GM23338 (cell line): ENCODE measurements around the gene PIK3IP1. TPM values are rescaled to one million over a fixed set of nuclear protein-coding genes. Genes with fewer than 3 reads are reported as not detected.
A peak's percentile ranks its signal among the peaks of the same experiment; 100 is the strongest.

Source experiments
- ATAC-seq: fragments of 200-7000 bp; cut with Tn5 transposase; 3 replicates; pipeline ENCODE4 v1.9.1; 2020
- DNase-seq: peaks from one replicate; pipeline ENCODE4 v3.0.0-alpha.2; 2015; ENCODE audit warnings: low spot score
- H2AFZ ChIP-seq: fragments of 200-600 bp; sonication (generic); 2 replicates; pipeline ENCODE4 v1.8.0; 2016; ENCODE audit warnings: antibody characterized with exemption, mild to moderate bottlenecking, moderate library complexity
- H3F3A ChIP-seq: fragments of 200-600 bp; sonication (generic); replicated peaks from 2 replicates; pipeline ENCODE4 v1.8.0; 2017; ENCODE audit warnings: antibody characterized with exemption, mixed run types, low read depth
- H3K27ac ChIP-seq: fragments of 200-600 bp; sonication (generic); 2 replicates; pipeline ENCODE4 v1.6.1; 2016; ENCODE audit warnings: low read depth
- H3K27me3 ChIP-seq: fragments of 200-600 bp; sonication (generic); 2 replicates; pipeline ENCODE4 v1.8.0; 2016; ENCODE audit warnings: mild to moderate bottlenecking, mixed run types, moderate library complexity; ENCODE audit not compliant: insufficient read depth
- H3K36me3 ChIP-seq: fragments of 200-600 bp; sonication (generic); 2 replicates; pipeline ENCODE4 v1.8.0; 2016; ENCODE audit warnings: mild to moderate bottlenecking; ENCODE audit not compliant: insufficient read depth
- H3K4me1 ChIP-seq: fragments of 200-600 bp; sonication (generic); 2 replicates; pipeline ENCODE4 v1.8.0; 2016; ENCODE audit warnings: mild to moderate bottlenecking, moderate library complexity; ENCODE audit not compliant: insufficient read depth
- H3K4me2 ChIP-seq: fragments of 200-600 bp; sonication (generic); 2 replicates; pipeline ENCODE4 v1.7.1; 2017; ENCODE audit warnings: mixed run types
- H3K4me3 ChIP-seq: fragments of 200-600 bp; sonication (generic); 2 replicates; pipeline ENCODE4 v1.6.1; 2016; ENCODE audit warnings: mixed run types
- H3K79me2 ChIP-seq: fragments of 200-600 bp; sonication (generic); replicated peaks from 2 replicates; pipeline ENCODE4 v1.8.0; 2017; ENCODE audit warnings: mild to moderate bottlenecking; ENCODE audit not compliant: insufficient read depth
- H3K9me2 ChIP-seq: fragments of 200-600 bp; sonication (generic); 2 replicates; pipeline ENCODE4 v1.8.0; 2017; ENCODE audit not compliant: insufficient read depth
- H4K20me1 ChIP-seq: fragments of 200-600 bp; sonication (generic); replicated peaks from 2 replicates; pipeline ENCODE4 v1.8.0; 2017; ENCODE audit warnings: mild to moderate bottlenecking; ENCODE audit not compliant: insufficient read depth
- H3K27ac Mint-ChIP-seq: 2 replicates; pipeline ENCODE4 v1.8.0; 2020; ENCODE audit warnings: inconsistent platforms, mild to moderate bottlenecking, moderate library complexity, mixed read lengths
- H3K27me3 Mint-ChIP-seq: 3 replicates; pipeline ENCODE4 v1.8.0; 2022; ENCODE audit warnings: low read depth, mild to moderate bottlenecking, moderate library complexity, mixed read lengths, inconsistent platforms; ENCODE audit not compliant: insufficient read depth, poor library complexity
- H3K36me3 Mint-ChIP-seq: 3 replicates; pipeline ENCODE4 v1.8.0; 2021; ENCODE audit warnings: low read depth, mild to moderate bottlenecking, inconsistent platforms, moderate library complexity, mixed read lengths
- H3K4me1 Mint-ChIP-seq: 3 replicates; pipeline ENCODE4 v1.8.0; 2020; ENCODE audit warnings: mild to moderate bottlenecking, inconsistent platforms, mixed read lengths
- H3K4me3 Mint-ChIP-seq: 3 replicates; pipeline ENCODE4 v1.8.0; 2021; ENCODE audit warnings: moderate library complexity, mild to moderate bottlenecking, inconsistent platforms, mixed read lengths
- H3K9me3 Mint-ChIP-seq: 3 replicates; pipeline ENCODE4 v1.8.0; 2020; ENCODE audit warnings: moderate library complexity, mild to moderate bottlenecking, inconsistent platforms, mixed read lengths
- CREB1 ChIP-seq: fragments of 250-450 bp; sonication (Bioruptor Pico); IDR thresholded peaks from 2 replicates; pipeline ENCODE4 v1.5.0; 2020; ENCODE audit warnings: low read depth, mild to moderate bottlenecking, moderate library complexity
- CTCF ChIP-seq, 2 experiments: fragments of 200-600 bp in 1 of 2; sonication (generic) in 1 of 2; conservative IDR thresholded peaks; 2 replicates each; pipeline versions ENCODE4 v1.5.1 to v1.6.1; 2016 to 2017; ENCODE audit warnings: antibody characterized with exemption in 2 of 2, low read depth in 2 of 2, mild to moderate bottlenecking in 2 of 2, moderate library complexity in 1 of 2
- ETS1 ChIP-seq: IDR thresholded peaks from 2 replicates; pipeline ENCODE4 v1.6.1; 2016; ENCODE audit warnings: antibody characterized with exemption
- EZH2 ChIP-seq: fragments of 200-600 bp; sonication (generic); IDR thresholded peaks from one replicate; pipeline ENCODE4 v1.8.0; 2017; ENCODE audit warnings: antibody characterized with exemption, mild to moderate bottlenecking, low read depth; ENCODE audit not compliant: unreplicated experiment
- EZH2phosphoT487 ChIP-seq: fragments of 200-600 bp; sonication (generic); IDR thresholded peaks from one replicate; pipeline ENCODE4 v1.8.1; 2018; ENCODE audit warnings: antibody characterized with exemption; ENCODE audit not compliant: unreplicated experiment
- JUNB ChIP-seq: IDR thresholded peaks from one replicate; pipeline ENCODE4 v1.6.1; 2016; ENCODE audit warnings: antibody characterized with exemption; ENCODE audit not compliant: unreplicated experiment
- NANOG ChIP-seq: IDR thresholded peaks from 2 replicates; pipeline ENCODE4 v1.6.1; 2016; ENCODE audit warnings: antibody characterized with exemption, borderline replicate concordance
- POLR2AphosphoS5 ChIP-seq: IDR thresholded peaks from 2 replicates; pipeline ENCODE4 v1.6.1; 2016; ENCODE audit warnings: antibody characterized with exemption, low read depth
- STAT1 ChIP-seq: IDR thresholded peaks from one replicate; pipeline ENCODE4 v1.6.1; 2016; ENCODE audit warnings: antibody characterized with exemption; ENCODE audit not compliant: unreplicated experiment
- ZNF114 ChIP-seq: fragments of 250-450 bp; sonication (Bioruptor Pico); IDR thresholded peaks from 2 replicates; pipeline ENCODE4 v1.5.0; 2020; ENCODE audit warnings: mild to moderate bottlenecking, moderate library complexity
- ZNF331 ChIP-seq: fragments of 250-450 bp; sonication (Bioruptor Pico); IDR thresholded peaks from 2 replicates; pipeline ENCODE4 v1.5.0; 2020; ENCODE audit warnings: low read depth, mild to moderate bottlenecking, moderate library complexity
- polyA plus RNA-seq: library from polyadenylated mRNA; unstranded; fragments of >200 nt; fragmentation: Nextera tagmentation; extraction: Ambion mirVana; gene quantifications from 2 replicates; pipeline ENCODE4 v1.2.1, GENCODE V29; 2016
- total RNA-seq: library from RNA; depleted of rRNA; stranded (reverse); fragments of >200 nt; shearing (Covaris generic); gene quantifications from 2 replicates; pipeline ENCODE4 v1.2.3, GENCODE V29; 2014
- TF ChIP-seq, protein P1 (sequence below): fragments of 250-450 bp; sonication (Bioruptor Pico); IDR thresholded peaks from 2 replicates; pipeline ENCODE4 v1.5.0; 2020; ENCODE audit warnings: mild to moderate bottlenecking, moderate library complexity
- TF ChIP-seq, protein P2 (sequence below): IDR thresholded peaks from one replicate; pipeline ENCODE4 v1.6.1; 2018; ENCODE audit warnings: antibody characterized with exemption; ENCODE audit not compliant: unreplicated experiment

Gene PIK3IP1
- total and polyA plus RNA-seq, 2 experiments from 2014 or later = 1.1 to 2.2 TPM

DNA sequence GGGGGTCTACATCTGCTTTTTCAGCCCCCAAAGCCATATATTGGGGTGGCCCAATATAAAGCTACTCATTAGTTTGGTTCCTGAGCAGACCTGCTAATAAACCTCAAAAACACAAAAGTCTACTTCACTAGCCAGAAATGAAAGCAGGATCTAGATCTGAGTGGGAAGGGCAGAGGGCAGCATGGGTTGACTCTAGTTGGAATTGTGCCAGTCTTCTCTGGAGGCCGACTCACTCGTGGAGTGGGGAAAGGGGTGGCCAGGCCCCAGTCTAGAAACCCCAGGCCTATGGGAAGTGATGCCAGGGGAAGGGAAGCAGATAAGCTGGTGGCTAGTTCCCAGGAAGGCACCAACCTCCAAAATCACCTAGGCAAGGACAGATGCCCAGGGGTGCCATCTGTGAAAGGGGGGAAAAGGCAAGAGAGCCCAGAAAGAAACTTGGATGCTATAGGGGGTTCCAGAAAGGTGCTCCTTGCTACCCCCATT lies 48.5 kb upstream of the PIK3IP1 start:
- no peak overlapping the region for H2AFZ ChIP-seq
- peaks cover 28% of the 10 kb centered on the region for H3K4me1 ChIP-seq
- H4K20me1 ChIP-seq = peaks cover 32% of the 10 kb centered on the region
- Mint-ChIP-seq H3K4me3 (peak overlapping the region; percentile 55), H3K4me1 (peaks cover 58% of the 10 kb centered on the region), H3K27me3 (peaks cover 33% of the 10 kb centered on the region), H3K27ac (peak overlapping the region; percentile 72; the same call in 1 of the 2 replicates), H3K36me3 (peaks cover 95% of the 10 kb centered on the region), H3K9me3 (no peaks in the 10 kb centered on the region)
- H3K79me2 ChIP-seq = peaks cover 66% of the 10 kb centered on the region
- H3K4me2 ChIP-seq = no peak overlapping the region
- H3K27me3 ChIP-seq = no peaks in the 10 kb centered on the region
- no peak overlapping the region for H3K27ac ChIP-seq
- no peak for DNase-seq
- no peak for ATAC-seq
- TF ChIP-seq ETS1 (no peak), NANOG (no peak), CTCF (conservative IDR thresholded peaks at IDR 0.05; ENCODE audit: low read depth in 2 of 2) (no peak), EZH2phosphoT487 (no peak), ZNF331 (CRISPR knock-in tag) (no peak), POLR2AphosphoS5 (no peak), JUNB (no peak), CREB1 (CRISPR knock-in tag) (no peak), ZNF114 (CRISPR knock-in tag) (no peak), EZH2 (no peak), STAT1 (no peak)
- TF ChIP-seq, protein P1, sequence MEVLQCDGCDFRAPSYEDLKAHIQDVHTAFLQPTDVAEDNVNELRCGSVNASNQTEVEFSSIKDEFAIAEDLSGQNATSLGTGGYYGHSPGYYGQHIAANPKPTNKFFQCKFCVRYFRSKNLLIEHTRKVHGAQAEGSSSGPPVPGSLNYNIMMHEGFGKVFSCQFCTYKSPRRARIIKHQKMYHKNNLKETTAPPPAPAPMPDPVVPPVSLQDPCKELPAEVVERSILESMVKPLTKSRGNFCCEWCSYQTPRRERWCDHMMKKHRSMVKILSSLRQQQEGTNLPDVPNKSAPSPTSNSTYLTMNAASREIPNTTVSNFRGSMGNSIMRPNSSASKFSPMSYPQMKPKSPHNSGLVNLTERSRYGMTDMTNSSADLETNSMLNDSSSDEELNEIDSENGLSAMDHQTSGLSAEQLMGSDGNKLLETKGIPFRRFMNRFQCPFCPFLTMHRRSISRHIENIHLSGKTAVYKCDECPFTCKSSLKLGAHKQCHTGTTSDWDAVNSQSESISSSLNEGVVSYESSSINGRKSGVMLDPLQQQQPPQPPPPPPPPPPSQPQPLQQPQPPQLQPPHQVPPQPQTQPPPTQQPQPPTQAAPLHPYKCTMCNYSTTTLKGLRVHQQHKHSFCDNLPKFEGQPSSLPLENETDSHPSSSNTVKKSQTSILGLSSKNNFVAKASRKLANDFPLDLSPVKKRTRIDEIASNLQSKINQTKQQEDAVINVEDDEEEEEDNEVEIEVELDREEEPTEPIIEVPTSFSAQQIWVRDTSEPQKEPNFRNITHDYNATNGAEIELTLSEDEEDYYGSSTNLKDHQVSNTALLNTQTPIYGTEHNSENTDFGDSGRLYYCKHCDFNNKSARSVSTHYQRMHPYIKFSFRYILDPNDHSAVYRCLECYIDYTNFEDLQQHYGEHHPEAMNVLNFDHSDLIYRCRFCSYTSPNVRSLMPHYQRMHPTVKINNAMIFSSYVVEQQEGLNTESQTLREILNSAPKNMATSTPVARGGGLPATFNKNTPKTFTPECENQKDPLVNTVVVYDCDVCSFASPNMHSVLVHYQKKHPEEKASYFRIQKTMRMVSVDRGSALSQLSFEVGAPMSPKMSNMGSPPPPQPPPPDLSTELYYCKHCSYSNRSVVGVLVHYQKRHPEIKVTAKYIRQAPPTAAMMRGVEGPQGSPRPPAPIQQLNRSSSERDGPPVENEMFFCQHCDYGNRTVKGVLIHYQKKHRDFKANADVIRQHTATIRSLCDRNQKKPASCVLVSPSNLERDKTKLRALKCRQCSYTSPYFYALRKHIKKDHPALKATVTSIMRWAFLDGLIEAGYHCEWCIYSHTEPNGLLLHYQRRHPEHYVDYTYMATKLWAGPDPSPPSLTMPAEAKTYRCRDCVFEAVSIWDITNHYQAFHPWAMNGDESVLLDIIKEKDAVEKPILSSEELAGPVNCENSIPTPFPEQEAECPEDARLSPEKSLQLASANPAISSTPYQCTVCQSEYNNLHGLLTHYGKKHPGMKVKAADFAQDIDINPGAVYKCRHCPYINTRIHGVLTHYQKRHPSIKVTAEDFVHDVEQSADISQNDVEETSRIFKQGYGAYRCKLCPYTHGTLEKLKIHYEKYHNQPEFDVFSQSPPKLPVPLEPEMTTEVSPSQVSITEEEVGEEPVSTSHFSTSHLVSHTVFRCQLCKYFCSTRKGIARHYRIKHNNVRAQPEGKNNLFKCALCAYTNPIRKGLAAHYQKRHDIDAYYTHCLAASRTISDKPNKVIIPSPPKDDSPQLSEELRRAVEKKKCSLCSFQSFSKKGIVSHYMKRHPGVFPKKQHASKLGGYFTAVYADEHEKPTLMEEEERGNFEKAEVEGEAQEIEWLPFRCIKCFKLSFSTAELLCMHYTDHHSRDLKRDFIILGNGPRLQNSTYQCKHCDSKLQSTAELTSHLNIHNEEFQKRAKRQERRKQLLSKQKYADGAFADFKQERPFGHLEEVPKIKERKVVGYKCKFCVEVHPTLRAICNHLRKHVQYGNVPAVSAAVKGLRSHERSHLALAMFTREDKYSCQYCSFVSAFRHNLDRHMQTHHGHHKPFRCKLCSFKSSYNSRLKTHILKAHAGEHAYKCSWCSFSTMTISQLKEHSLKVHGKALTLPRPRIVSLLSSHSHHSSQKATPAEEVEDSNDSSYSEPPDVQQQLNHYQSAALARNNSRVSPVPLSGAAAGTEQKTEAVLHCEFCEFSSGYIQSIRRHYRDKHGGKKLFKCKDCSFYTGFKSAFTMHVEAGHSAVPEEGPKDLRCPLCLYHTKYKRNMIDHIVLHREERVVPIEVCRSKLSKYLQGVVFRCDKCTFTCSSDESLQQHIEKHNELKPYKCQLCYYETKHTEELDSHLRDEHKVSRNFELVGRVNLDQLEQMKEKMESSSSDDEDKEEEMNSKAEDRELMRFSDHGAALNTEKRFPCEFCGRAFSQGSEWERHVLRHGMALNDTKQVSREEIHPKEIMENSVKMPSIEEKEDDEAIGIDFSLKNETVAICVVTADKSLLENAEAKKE = no peak
- TF ChIP-seq, protein P2, sequence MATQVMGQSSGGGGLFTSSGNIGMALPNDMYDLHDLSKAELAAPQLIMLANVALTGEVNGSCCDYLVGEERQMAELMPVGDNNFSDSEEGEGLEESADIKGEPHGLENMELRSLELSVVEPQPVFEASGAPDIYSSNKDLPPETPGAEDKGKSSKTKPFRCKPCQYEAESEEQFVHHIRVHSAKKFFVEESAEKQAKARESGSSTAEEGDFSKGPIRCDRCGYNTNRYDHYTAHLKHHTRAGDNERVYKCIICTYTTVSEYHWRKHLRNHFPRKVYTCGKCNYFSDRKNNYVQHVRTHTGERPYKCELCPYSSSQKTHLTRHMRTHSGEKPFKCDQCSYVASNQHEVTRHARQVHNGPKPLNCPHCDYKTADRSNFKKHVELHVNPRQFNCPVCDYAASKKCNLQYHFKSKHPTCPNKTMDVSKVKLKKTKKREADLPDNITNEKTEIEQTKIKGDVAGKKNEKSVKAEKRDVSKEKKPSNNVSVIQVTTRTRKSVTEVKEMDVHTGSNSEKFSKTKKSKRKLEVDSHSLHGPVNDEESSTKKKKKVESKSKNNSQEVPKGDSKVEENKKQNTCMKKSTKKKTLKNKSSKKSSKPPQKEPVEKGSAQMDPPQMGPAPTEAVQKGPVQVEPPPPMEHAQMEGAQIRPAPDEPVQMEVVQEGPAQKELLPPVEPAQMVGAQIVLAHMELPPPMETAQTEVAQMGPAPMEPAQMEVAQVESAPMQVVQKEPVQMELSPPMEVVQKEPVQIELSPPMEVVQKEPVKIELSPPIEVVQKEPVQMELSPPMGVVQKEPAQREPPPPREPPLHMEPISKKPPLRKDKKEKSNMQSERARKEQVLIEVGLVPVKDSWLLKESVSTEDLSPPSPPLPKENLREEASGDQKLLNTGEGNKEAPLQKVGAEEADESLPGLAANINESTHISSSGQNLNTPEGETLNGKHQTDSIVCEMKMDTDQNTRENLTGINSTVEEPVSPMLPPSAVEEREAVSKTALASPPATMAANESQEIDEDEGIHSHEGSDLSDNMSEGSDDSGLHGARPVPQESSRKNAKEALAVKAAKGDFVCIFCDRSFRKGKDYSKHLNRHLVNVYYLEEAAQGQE = no peak
- peaks cover 13% of the 10 kb centered on the region for H3K36me3 ChIP-seq
- H3F3A ChIP-seq = peaks cover 5% of the 10 kb centered on the region
- H3K9me2 ChIP-seq = no peaks in the 10 kb centered on the region
- H3K4me3 ChIP-seq = no peak overlapping the region
